HG03175 (cell line): ENCODE data around the gene P4HA2.
A peak's percentile ranks its signal among the peaks of the same experiment; 100 is the strongest.

ENCODE experiments used
- ATAC-seq: cut with Tn5 transposase; IDR thresholded peaks from one replicate; pipeline ENCODE4 v1.9.1; 2021; ENCODE audit warnings: mild to moderate bottlenecking, moderate library complexity; ENCODE audit not compliant: unreplicated experiment

Gene P4HA2

GRCh38 chr5:132253008-132253441 is 25.4 kb upstream of the P4HA2 start:
- ATAC-seq, result no peak

GRCh38 chr5:132251220-132251725 is 23.6 kb upstream of the P4HA2 start:
- no peak for ATAC-seq

GRCh38 chr5:132250547-132250946 is 22.9 kb upstream of the P4HA2 start:
- no peak for ATAC-seq

- no peak for ATAC-seq
Measured at GRCh38 chr5:132246806-132247205, 19.2 kb upstream of the P4HA2 start.

- ATAC-seq, result no peak
Measured at GRCh38 chr5:132245593-132245992, 17.9 kb upstream of the P4HA2 start.

- ATAC-seq, result no peak
Measured at GRCh38 chr5:132243366-132243977, 15.8 kb upstream of the P4HA2 start.

GRCh38 chr5:132239776-132240175 is 12.1 kb upstream of the P4HA2 start:
- ATAC-seq, result no peak

- ATAC-seq, result no peak
Measured at GRCh38 chr5:132238901-132239500, 11.3 kb upstream of the P4HA2 start.

- ATAC-seq, result peak; percentile 78
Measured at GRCh38 chr5:132238169-132238744, 10.6 kb upstream of the P4HA2 start.

GRCh38 chr5:132237670-132238069 is 10.0 kb upstream of the P4HA2 start:
- ATAC-seq, result no peak

- no peak for ATAC-seq
Measured at GRCh38 chr5:132237141-132237540, 9.5 kb upstream of the P4HA2 start.

- ATAC-seq, result no peak
Measured at GRCh38 chr5:132235340-132235739, 7.7 kb upstream of the P4HA2 start.

- ATAC-seq, result no peak
Measured at GRCh38 chr5:132234684-132235062, 7.0 kb upstream of the P4HA2 start.

- no peak for ATAC-seq
Measured at GRCh38 chr5:132233811-132234683, 6.4 kb upstream of the P4HA2 start.

GRCh38 chr5:132233081-132233480 is 5.4 kb upstream of the P4HA2 start:
- no peak for ATAC-seq

GRCh38 chr5:132232465-132232864 is 4.8 kb upstream of the P4HA2 start:
- ATAC-seq, result no peak

GRCh38 chr5:132230871-132231270 is 3.2 kb upstream of the P4HA2 start:
- no peak for ATAC-seq

GRCh38 chr5:132229236-132229635 is 1.6 kb upstream of the P4HA2 start:
- ATAC-seq, result no peak

- ATAC-seq, result no peak
Measured at GRCh38 chr5:132228241-132229035, 785 bp upstream of the P4HA2 start.

- ATAC-seq, result no peak
Measured at GRCh38 chr5:132227235-132227484, 493 bp downstream of the P4HA2 start.
